Medulla oblongata (tissue), 1 donor: ENCODE measurements around the gene ATL1.
"Not testable (repeated sequence)": the region's sequence is repeated elsewhere in the genome, so short reads cannot be mapped to it uniquely, and the experiment has no call there.

ENCODE experiments used
- DNase-seq: peaks from one replicate; pipeline ENCODE4 v3.0.0-alpha.2; 2015; ENCODE audit errors: extremely low spot score

The ATL1 gene

DNA sequence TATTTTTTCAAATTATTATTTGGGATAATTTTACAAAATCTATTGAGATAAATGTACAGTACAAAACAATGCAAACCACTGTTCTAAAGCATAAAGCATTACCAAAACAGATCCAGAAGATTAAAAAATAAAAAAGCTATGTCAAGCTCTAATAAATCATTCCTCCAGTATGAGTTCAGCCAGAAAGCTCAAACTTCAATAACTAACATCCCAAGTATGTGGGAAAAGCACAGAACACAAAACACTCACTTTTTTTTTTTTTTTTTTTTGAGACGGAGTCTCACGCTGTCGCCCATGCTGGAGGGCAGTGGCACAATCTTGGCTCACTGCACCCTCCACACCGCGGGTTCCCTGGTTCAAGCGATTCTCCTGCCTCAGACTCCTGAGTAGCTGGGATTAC is 96.8 kb downstream of the ATL1 start:
- DNase-seq: no peak

DNA sequence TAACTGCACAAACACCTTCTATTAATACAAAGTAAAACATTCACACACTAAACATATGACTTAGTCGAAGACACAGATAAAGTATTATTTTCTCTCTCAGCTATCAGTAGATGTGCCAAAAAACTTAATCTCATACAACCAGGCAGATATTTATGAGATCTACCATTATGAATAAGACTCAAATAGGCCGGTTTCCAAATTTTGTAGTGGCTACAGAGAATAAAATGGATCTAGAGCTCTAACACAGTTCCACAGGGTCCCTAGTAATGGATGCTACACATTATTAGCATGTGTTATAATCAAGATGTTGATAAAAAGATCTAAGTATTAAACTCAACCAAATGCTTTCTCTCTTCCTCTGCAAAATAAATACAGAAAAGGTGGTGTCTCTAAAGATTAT is 97.8 kb downstream of the ATL1 start:
- DNase-seq: no peak

DNA sequence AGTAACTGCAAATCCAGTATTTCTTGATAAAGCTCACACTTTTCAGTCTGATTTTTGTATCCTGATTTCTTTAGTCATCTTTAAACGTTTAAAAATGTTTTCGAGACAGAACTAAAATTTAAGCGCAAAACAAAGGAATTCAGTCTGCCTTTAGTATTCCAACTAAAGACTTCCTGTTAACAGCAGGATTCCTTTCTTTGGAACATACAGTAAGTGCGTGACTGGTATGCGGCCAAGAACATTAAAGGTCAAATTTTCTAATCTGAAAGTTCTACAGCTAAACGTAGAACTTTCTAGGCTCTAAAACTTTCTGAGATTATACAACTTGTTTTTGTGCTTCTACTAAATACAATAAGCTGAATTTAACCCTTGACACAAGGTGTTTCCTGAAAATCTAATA is 98.3 kb downstream of the ATL1 start:
- no peak for DNase-seq

DNA sequence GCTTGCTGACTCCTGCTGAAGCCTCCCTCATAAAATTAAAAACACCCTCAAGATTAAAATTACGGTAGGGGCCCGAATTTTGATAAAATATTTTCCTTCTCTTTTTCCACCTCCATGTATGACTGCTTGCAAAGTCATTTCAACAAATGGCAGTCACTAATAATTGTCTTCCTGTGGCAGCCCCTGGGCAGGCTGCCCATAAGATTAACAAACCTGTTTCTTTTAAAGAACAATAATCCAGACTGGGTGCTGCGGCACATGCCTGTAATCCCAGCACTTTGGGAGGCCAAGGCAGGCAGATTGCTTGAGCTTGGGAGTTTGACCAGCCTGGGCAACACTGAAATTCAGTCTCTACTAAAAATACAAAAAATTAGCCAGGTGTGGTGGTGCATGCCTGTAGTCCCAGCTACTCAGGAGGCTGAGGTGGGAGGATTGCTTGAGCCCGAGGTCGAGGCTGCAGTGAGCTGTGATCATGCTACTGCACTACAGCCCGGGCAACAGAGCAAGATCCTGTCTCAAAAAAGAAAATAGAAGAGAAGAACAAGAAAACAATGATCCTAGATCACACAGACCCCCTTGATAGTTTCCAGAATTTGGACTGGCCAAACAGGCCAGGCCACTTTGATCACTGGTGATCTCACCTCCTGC is 99.5 kb downstream of the ATL1 start:
- DNase-seq: no peak

DNA sequence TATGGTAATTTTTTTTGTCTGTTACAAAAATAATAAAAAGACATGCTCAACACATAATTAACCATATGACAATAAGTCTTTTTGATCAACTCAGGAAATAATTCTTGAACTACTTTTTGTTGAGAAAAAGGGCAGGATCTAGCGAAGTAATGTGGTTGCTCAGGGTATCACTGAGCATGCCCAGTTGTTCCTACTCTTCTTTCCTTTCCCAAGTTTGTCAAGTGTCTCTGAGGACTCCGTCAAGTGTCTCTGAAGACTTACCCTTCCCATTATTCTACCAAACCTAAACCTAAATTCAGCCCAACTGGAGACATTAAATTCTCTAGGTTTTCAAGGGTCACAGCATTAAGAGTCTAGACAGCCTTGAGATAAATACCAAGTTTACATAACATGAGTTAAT is 104.6 kb downstream of the ATL1 start:
- not testable (repeated sequence) for DNase-seq

DNA sequence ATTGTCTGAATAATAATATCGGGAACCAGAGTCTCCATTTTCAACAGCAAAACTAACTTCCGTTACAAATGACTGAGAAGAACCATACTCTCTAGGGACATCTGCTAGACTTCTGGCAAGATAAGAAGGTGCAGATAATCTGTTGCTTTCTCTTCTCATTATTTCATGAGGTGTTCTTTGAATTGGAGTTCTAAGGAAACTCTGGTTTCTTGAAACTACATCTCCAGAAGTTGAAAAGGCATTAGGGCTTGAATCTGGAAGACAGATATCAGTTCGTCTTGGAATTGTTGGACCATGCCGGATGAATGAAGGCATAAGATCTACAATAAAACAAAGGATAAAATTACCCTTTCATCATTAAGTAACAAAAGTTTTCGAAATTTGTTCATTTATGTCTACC is 105.4 kb downstream of the ATL1 start:
- DNase-seq: not testable (repeated sequence)

DNA sequence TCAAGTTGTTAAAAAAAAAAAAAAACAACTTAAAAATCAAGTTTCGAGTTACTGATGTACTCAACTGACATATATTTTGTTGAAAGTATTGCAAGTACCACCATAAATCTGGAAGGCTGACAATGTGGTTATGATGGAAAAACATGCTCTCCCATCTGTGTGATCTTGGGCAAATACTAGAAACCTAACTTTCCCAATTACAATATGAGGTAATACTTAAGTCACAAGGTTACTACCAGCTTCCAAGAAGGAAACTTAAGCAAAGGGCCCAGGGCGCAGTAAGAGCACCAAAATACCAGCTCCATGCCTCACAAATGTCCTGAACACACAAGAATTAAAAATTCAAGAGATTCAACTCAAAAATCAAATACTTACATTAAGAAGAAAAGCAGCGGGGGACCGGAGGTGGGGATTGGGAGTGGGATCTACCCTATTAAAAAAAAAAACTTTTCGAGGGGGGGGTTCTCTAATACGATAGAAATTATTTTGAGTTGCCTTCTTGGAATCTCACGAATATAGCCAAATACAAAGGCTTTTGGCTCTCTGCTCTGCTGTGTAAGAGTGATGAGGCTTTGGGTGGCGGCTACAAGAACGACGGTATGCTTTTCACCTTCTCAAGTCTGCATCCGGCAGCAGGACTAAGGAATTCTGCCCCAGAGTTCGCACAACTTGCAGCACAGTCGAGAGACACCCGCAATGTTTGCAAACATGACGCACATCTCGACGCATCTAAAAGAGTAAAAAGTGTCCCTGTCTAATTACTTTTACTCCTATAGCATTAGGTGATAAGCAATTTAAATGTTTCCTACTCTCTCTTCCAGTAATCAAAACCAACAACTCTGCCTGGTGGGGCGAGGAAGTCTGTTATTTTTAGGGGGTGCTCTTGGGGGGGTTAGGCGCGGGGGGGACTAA is 107.1 kb downstream of the ATL1 start:
- DNase-seq: peak; percentile 64

DNA sequence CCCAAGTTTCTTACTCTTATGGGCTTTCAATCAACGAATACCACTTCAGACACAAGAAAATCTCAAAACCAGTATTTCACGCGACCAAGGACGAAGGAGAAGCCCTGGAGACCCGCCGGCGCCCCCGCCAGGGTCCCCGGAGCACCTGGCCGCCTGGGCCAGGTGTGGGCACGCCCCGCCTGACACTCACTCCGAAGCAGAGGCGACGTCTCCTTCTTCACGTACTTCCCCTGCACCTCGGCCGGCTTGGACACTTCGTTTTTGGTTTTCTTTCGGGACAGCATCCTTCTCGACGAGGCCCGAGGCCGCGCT is 107.7 kb downstream of the ATL1 start:
- DNase-seq: no peak

DNA sequence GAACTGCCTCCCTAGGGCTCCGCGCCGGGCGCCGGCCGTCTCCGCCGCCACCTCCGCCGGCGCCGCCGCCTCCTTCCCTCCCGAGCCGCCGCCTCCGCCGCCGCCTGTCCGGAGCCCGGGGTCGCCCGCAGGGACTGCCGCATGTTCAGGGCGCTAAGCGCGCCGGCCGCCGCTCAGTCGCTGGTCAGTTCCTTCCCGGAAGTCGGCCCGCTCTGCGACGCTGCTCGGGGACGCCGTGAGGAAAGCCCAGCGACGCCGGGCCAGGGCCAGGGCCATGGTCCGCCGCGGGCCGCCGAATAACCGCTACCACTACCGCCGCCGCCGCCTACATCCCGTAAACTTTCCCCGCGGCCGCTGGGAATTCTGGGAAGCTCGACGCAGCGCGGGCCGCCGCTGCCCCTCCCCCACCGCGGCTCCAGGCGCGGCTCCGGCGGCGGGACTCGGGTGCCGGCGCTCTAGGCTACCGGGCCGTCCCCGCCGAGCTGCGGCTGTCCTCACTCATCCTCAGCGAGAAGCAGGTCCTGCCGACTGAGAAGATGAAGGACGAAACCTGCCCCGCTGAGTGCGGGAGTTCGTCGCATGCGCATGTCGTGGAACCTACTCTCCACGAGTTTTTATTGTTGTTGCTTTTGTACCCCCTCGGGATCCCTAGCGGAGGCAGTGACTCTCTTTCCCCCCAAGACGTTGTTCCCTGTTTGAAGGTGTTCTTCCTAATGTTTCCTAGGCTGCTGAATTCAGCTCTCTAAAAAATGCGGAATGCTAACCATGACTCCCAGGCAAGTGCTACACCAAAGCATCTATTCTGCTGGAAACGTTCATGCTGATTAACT is 108.3 kb downstream of the ATL1 start, which contains the start of gene SAV1:
Gene SAV1 (minus strand): TSS at position 311 of the 830 bp plus-strand sequence. CDS start 339 bp downstream, outside the sequence.
- peak; percentile 85 for DNase-seq

DNA sequence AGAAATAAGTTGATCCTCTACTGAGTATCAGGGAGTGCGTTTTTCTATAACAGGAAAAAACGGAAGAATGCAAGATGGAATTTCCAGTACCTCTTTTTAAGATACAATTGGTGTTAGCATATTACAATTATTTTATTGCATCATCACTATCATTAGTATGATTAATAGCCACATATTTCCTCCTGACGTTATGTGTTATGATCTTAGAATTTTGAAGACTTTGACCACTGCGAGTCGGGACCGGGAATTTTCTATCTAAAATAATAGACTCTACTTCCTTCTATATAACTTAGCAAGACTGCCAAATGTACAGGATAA is 108.8 kb downstream of the ATL1 start:
- no peak for DNase-seq

DNA sequence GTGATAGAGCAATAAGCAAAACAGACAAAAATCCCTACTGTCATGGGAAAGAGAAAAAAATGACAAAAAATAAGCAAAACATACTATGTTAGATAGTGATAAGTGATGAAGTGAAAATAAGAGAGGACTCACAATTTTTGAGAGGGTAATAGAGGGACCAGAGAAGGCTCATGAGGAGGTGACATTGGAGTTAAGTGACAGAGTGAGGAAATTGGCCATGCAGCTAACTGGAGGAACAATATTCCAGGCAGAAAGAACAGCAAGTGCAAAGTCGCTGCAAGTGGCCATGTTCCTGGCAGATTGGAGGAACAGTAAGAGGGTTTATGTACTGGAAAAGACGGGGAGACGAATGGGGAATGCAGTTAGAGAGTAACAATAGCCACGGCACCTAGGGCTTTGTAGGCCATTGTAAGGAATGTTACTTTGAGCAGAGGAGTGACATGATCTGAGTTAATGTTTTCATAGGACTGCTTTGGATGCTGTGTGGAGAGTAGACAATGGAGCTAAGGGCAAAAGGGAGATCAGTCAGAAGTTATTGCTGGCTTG is 109.6 kb downstream of the ATL1 start:
- no peak for DNase-seq

DNA sequence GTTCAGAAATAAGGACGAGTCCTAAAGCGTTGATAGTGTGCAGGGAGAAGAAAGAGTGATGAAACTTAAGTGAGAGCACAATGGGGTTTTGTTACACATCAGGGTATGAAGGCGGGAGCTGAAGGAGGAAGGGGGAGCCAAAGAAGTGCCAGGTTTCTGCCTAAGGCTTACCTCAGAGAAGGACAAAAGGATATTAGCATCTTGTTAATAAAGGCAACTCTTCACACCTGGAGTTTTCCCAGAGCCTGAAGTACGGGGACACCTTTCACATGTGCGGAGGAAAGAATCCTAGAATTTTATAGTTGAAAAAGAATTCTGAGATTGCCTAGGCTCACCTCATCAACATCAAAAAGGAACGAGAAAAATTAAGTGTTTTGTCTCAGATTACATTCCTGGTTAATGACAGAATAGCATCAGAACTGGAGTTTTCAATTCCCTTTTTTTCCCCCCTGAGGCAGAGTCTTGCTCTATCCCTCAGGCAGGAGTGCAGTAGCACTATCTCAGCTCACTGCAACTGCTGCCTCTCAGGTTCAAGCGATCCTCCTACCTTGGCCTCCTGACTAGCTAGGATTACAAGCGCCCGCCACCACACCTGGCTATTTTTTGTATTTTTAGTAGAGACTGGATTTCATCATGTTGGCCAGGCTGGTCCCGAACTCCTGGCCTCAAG is 110.4 kb downstream of the ATL1 start:
- no peak for DNase-seq

DNA sequence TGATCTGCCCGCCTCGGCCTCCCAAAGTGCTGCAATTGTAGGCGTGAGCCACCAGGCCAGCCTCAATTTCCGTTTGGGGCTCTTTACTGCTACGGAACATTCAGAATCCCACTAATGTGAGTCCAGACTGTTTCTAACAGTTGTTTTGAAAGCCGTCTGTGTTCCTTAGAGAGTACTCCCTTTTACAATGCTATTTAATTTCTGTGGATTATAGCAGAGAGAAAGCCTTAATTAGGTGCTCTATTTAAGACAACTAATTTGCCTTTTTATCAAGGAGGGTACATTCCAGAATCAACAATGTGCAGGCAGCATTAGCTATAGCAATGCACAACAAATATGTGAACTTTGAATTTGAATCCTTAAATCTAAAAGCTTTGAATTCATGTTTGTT is 110.9 kb downstream of the ATL1 start:
- DNase-seq: no peak

DNA sequence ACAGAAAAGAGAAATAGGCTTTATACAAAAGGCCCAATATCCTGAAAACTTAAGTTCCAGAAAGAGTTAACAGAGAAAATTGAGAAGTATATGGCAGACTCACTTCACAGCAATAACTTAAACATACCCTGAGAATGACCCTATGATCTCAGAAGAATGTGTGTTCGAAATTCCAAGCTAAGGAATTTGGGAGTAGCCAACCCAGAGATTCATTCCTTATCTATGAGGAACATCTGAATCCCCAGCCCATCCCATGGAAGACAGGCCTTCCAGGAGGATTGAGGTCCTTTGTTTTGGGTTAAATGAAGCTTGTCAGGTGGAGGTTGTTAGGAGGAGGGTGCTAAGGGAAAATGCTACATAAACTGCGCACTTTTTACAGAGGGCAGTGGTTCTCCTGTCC is 115.7 kb downstream of the ATL1 start:
- no peak for DNase-seq

DNA sequence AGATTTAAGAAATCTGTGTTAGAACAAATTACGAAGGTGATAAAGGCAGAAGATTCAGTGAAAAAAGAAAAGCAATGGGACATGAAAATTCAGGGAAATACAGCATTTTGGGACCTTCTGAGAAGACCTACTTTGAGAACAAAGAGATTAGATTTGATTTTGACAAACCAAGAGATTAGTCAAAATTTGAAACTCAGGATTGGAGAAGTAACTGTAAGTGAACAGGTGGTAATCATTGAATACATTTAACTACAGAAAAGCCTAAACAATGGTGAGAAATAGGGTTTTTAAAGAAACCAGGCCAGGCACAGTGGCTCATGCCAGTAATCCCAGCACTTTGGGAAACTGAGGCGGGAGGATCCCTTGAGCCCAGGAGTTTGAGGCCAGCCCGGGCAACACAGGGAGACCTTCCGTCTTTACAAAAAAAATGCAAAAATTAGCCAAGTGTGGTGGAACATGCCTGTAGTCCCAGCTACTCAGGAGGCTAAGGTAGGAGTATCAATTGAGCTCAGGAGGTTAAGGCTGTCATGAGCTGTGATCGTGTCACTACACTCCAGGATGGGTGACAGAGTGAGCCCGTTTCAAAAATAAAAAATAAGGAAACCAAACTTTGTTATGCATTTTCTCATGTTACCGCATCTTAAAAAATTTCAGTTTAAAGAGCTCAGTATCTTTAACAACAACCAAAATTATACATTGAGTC is 117.0 kb downstream of the ATL1 start:
- no peak for DNase-seq

DNA sequence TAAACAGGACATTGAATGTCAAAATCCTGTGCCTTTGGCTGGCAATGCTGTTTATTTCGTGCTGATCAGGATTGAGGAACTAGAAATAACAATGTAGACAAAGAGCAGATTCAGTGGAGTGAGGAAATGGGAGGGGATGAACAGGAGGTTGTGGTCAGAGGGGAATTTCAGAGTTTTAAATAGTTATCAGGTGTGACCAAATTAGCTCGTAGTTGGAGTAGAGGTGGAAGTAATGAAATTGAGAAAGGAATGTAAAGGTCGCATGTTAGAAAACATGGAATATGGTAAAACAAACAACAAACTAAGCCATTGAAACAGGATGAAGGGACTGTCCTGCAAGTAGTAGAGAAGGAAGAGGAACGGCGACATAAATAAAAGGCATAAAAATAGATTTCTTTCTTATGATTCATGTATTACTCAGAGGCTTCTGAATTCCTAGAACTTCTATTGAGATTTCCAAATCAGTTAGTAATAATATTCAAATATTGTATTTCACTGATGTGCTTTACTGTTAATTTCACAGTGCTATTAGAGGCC is 117.7 kb downstream of the ATL1 start:
- DNase-seq: peak; percentile 40

DNA sequence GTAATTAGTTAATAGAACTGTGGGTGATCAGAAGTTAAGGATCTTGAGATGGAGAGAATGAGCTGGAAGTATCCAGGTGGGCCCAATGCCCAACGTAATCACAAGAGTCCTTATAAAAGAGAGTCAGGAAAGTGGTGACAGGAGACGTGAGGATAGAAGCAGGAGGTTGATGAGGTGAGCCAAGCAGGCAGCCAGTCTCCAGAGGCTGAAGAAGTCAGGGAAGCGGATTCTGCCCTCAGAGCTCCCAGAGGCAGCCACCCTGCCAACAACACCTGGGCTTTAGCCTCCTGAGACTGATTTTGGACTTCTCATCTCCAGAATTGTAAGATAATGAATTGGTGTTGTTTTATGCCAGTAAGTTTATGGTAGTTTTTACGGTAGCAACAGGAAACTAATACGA is 118.2 kb downstream of the ATL1 start:
- no peak for DNase-seq

DNA sequence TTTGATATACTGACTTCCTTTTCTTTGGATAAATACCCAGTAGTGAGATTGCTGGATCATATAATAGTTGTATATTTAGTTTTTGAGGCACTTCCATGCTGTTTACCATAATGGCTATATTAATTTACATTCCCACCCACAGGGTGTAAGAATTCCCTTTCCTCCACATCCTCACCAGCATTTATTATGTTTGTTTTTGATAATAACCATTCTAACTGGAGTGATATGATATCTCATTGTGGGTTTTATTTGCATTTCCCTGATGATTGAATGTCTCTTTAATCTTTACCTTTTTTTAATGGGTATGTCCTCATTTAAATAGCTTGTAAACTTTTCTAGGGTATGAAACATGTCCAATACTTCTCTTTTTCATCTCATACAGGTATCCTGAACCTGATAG is 119.7 kb downstream of the ATL1 start:
- DNase-seq: no peak
